Osteocyte (in vitro differentiated cells): ENCODE data around the gene ENDOD1. TPM values are rescaled to one million over a fixed set of nuclear protein-coding genes. Genes with fewer than 3 reads are reported as not detected.
A peak's percentile ranks its signal among the peaks of the same experiment; 100 is the strongest.

Experiments used
- DNase-seq: peaks from one replicate; pipeline ENCODE4 v3.0.0; 2021; ENCODE audit warnings: mixed read lengths; ENCODE audit not compliant: unreplicated experiment; ENCODE audit errors: extremely low spot score
- H3K27ac Mint-ChIP-seq: one replicate; pipeline ENCODE4 v1.8.0; 2021; ENCODE audit warnings: mild to moderate bottlenecking, mixed read lengths; ENCODE audit not compliant: unreplicated experiment
- H3K27me3 Mint-ChIP-seq: one replicate; pipeline ENCODE4 v1.8.0; 2021; ENCODE audit warnings: mixed read lengths; ENCODE audit not compliant: unreplicated experiment
- H3K36me3 Mint-ChIP-seq: one replicate; pipeline ENCODE4 v1.8.0; 2021; ENCODE audit warnings: mixed read lengths; ENCODE audit not compliant: unreplicated experiment
- H3K4me1 Mint-ChIP-seq: one replicate; pipeline ENCODE4 v1.8.0; 2021; ENCODE audit warnings: mixed read lengths; ENCODE audit not compliant: unreplicated experiment
- H3K4me3 Mint-ChIP-seq: one replicate; pipeline ENCODE4 v1.8.0; 2021; ENCODE audit warnings: mild to moderate bottlenecking, moderate library complexity, mixed read lengths; ENCODE audit not compliant: unreplicated experiment
- H3K9me3 Mint-ChIP-seq: one replicate; pipeline ENCODE4 v1.8.0; 2021; ENCODE audit warnings: mixed read lengths; ENCODE audit not compliant: unreplicated experiment
- total RNA-seq: library from RNA; stranded (reverse); gene quantifications from 2 replicates; pipeline ENCODE4 v1.2.1, GENCODE V29; 2021
- TF ChIP-seq, protein P1 (sequence below): fragments of 200-600 bp; sonication (generic); IDR thresholded peaks from 2 replicates; pipeline ENCODE4 v1.5.0; 2021; ENCODE audit warnings: antibody characterized with exemption, mild to moderate bottlenecking, moderate library complexity

Gene ENDOD1
- total RNA-seq, 1 donor from 2014 or later: 91.6 TPM

DNA sequence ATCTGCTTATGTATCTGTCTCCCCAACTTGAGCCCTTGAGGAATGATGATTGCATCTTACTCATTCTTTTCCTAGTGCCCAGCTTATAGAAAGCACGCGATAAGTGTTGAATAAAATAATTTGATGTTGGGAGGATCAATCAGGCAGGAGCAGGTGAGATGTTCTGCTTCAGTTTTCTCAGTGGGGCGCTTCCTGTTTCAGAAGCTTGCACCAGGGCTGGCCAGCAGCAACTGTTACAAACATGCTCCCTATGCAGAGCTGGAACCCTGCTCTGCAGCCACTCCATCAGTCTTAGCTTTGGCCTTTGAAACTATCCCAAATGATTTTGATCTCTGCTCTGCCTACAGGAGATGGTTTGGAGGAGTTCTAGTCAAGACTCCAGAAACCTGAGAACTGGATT is 3.9 kb downstream of the ENDOD1 start:
- DNase-seq: no peak
- Mint-ChIP-seq H3K27me3 (no peaks in the 10 kb centered on the region), H3K4me1 (peaks cover 83% of the 10 kb centered on the region), H3K9me3 (no peaks in the 10 kb centered on the region), H3K36me3 (peaks cover 16% of the 10 kb centered on the region), H3K27ac (peak overlapping the region; percentile 40), H3K4me3 (no peak overlapping the region)
- TF ChIP-seq, protein P1, sequence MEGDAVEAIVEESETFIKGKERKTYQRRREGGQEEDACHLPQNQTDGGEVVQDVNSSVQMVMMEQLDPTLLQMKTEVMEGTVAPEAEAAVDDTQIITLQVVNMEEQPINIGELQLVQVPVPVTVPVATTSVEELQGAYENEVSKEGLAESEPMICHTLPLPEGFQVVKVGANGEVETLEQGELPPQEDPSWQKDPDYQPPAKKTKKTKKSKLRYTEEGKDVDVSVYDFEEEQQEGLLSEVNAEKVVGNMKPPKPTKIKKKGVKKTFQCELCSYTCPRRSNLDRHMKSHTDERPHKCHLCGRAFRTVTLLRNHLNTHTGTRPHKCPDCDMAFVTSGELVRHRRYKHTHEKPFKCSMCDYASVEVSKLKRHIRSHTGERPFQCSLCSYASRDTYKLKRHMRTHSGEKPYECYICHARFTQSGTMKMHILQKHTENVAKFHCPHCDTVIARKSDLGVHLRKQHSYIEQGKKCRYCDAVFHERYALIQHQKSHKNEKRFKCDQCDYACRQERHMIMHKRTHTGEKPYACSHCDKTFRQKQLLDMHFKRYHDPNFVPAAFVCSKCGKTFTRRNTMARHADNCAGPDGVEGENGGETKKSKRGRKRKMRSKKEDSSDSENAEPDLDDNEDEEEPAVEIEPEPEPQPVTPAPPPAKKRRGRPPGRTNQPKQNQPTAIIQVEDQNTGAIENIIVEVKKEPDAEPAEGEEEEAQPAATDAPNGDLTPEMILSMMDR: no peak

DNA sequence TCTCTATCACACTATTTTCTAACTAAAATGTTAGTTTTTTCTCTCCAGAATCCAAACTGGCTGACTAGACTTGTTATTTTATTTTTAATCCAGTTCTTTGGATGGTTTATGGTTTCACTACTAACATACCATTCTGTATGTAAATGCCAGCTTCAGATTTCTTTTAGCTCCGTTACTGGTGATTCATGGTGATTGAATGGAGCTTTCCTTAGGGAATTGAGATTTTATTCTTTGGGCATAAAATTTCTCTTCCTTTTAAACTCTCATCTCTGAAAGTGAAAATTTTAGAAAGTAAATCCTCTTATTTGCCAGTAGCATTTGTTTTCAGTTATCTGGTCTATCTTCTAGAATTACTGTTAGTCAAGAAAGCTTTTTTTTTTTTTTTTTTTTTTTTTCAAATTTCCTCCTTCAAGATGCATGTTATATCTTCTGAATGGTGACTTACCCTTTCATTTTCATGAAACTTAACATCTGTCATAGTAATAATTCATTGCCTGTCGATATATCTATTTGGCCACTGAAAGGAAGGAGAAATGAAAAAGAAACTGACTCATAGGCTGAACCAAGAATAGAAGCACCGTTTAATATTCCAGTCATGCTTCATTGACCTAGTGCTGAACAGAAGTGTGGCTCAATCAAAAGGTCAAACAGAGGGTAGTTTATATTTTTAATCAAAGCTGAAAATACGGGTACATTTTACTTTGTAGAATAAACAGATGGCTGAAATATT is 6.4 kb downstream of the ENDOD1 start:
- H3K27me3 Mint-ChIP-seq: no peaks in the 10 kb centered on the region
- peak overlapping the region; percentile 43 for H3K4me3 Mint-ChIP-seq
- H3K27ac Mint-ChIP-seq: peak overlapping the region; percentile 75
- H3K36me3 Mint-ChIP-seq: peaks cover 19% of the 10 kb centered on the region
- H3K9me3 Mint-ChIP-seq: no peaks in the 10 kb centered on the region
- TF ChIP-seq, protein P1: no peak
- DNase-seq: no peak
- H3K4me1 Mint-ChIP-seq: peaks cover 68% of the 10 kb centered on the region

DNA sequence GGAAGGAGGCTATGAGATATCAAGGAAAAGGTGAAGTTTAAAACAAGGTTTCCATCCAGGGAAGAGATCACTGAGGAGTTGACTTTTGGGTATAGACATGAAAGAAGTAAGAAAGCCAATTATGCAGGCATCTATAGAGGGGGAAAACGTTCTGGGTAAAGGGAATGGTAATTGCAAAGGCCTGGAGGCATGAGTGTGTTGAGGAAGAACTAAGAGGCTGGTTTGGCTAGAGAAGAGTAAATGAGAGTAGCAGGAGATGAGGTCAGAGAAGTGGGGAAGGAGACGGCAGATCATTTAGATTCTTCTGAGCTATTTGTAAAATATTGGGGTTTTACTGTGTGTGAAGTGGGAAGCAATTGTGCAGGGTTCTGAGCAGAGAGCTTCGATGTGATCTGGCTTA is 7.6 kb downstream of the ENDOD1 start:
- Mint-ChIP-seq H3K9me3 (no peaks in the 10 kb centered on the region), H3K27ac (peak overlapping the region; percentile 51), H3K27me3 (no peaks in the 10 kb centered on the region)

DNA sequence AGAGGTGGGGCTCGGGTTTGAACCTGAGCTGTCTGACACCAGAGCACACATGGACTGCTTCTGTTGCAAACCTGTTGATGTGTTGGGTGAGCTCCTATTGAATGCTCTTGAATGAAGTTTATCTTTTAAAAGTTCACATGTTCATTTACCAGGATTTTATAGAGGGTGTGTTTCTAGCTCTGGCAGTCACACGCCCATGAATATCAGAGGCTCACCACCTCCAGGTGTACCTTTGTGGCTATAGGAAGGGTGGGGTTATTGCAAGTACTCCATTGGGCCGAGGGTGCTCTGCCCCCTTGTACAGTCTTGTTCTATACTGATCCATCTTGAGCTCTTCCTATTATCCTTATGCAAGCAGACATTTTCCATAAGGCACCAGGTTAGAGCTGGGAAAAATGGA is 9.2 kb downstream of the ENDOD1 start:
- H3K4me3 Mint-ChIP-seq: no peak overlapping the region
- DNase-seq: no peak
- no peak overlapping the region for H3K27ac Mint-ChIP-seq
- H3K4me1 Mint-ChIP-seq: peaks cover 40% of the 10 kb centered on the region
- H3K9me3 Mint-ChIP-seq: no peaks in the 10 kb centered on the region
- H3K36me3 Mint-ChIP-seq: peaks cover 19% of the 10 kb centered on the region
- no peaks in the 10 kb centered on the region for H3K27me3 Mint-ChIP-seq
- TF ChIP-seq, protein P1: no peak

More for the DNA sequence above, 7.6 kb downstream of the ENDOD1 start:
- no peak for DNase-seq
- peaks cover 19% of the 10 kb centered on the region for H3K36me3 Mint-ChIP-seq
- H3K4me3 Mint-ChIP-seq: no peak overlapping the region
- H3K4me1 Mint-ChIP-seq: peaks cover 56% of the 10 kb centered on the region
- TF ChIP-seq, protein P1: no peak

DNA sequence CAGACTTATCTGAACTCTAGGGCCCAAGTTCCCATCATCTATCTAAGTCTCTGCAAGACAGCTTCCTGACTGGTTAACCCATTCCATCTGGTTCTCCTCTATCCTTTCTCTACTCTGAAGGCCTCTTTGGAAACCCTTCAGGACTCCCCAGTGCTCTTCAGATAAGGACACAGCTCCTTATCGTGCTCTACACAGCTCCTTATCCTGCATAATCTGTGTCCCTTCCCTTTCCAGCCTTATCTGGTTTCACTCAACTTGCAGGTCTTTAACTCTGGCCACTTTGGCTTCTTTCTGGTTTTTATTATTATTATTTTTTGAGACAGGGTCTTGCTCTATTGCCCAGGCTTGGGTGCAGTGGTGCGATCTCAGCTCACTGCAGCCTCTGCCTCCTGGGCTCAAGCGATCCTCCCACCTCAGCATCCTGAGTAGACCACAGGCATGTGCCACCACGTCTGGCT is 10.6 kb downstream of the ENDOD1 start:
- no peaks in the 10 kb centered on the region for H3K9me3 Mint-ChIP-seq
- H3K36me3 Mint-ChIP-seq: peaks cover 19% of the 10 kb centered on the region
- H3K4me3 Mint-ChIP-seq: no peak overlapping the region
- no peak for DNase-seq
- H3K27me3 Mint-ChIP-seq: no peaks in the 10 kb centered on the region
- H3K4me1 Mint-ChIP-seq: peaks cover 32% of the 10 kb centered on the region
- no peak overlapping the region for H3K27ac Mint-ChIP-seq
- TF ChIP-seq, protein P1: no peak
